HepG2 (cell line): ENCODE data around the gene SEMA4B. TPM values are rescaled to one million over a fixed set of nuclear protein-coding genes. Genes with fewer than 3 reads are reported as not detected.

Experiments
- AHR ChIP-seq: IDR thresholded peaks from 2 replicates; pipeline ENCODE4 v1.6.1; 2018; ENCODE audit warnings: missing genetic modification reagents, missing compliant biosample characterization
- FOXA3 ChIP-seq: IDR thresholded peaks from 2 replicates; pipeline ENCODE4 v1.6.1; 2016; ENCODE audit warnings: missing genetic modification reagents, missing compliant biosample characterization
- HDAC1 ChIP-seq: sonication (generic); formaldehyde crosslinking; IDR thresholded peaks from 2 replicates; pipeline ENCODE4 v1.5.1; 2020; ENCODE audit warnings: mild to moderate bottlenecking, missing genetic modification reagents
- KDM3A ChIP-seq: IDR thresholded peaks from 2 replicates; pipeline ENCODE4 v1.6.1; 2018; ENCODE audit warnings: low read depth, missing compliant biosample characterization
- MAZ ChIP-seq, 2 experiments: sonication (generic) in 1 of 2; formaldehyde crosslinking in 1 of 2; IDR thresholded peaks; 2 replicates each; pipeline versions ENCODE4 v1.5.0 to v1.6.1; 2012 to 2020; ENCODE audit warnings: low read depth in 2 of 2, mild to moderate bottlenecking in 2 of 2, borderline replicate concordance in 1 of 2, improper control_type of control experiment in 1 of 2, low read length in 1 of 2, missing genetic modification reagents in 1 of 2, moderate library complexity in 1 of 2
- MYC ChIP-seq: sonication (generic); formaldehyde crosslinking; IDR thresholded peaks from 2 replicates; pipeline ENCODE4 v1.9.0; 2021; ENCODE audit warnings: missing genetic modification reagents, borderline replicate concordance
- NONO ChIP-seq, 2 experiments: fragments of 450-650 bp in 1 of 2; sonication (generic) in 1 of 2; formaldehyde crosslinking in 1 of 2; IDR thresholded peaks in 1 of 2; conservative IDR thresholded peaks in 1 of 2; 2 replicates each; pipeline versions ENCODE4 v1.6.1 to v1.8.0; 2017 to 2022; ENCODE audit warnings: mild to moderate bottlenecking in 1 of 2, missing genetic modification reagents in 1 of 2, moderate library complexity in 1 of 2
- PHF21A ChIP-seq: sonication (generic); formaldehyde crosslinking; IDR thresholded peaks from 2 replicates; pipeline ENCODE4 v1.5.0; 2020; ENCODE audit warnings: mild to moderate bottlenecking, missing genetic modification reagents
- POLR2A ChIP-seq, 2 experiments: IDR thresholded peaks; 2 replicates each; pipeline ENCODE4 v1.6.1; 2011; ENCODE audit warnings: low read depth in 2 of 2, low read length in 2 of 2, mild to moderate bottlenecking in 1 of 2, moderate library complexity in 1 of 2; ENCODE audit not compliant: insufficient read depth in 1 of 2
- POLR2AphosphoS5 ChIP-seq: IDR thresholded peaks from 2 replicates; pipeline ENCODE4 v1.6.1; 2012; ENCODE audit warnings: low read depth, low read length
- SALL1 ChIP-seq: sonication (generic); formaldehyde crosslinking; IDR thresholded peaks from 2 replicates; pipeline ENCODE4 v1.8.0; 2022; ENCODE audit warnings: mild to moderate bottlenecking, missing genetic modification reagents
- SOX13 ChIP-seq, 3 experiments: fragments of 450-650 bp in 1 of 3; sonication (generic) in 1 of 3; formaldehyde crosslinking in 1 of 3; IDR thresholded peaks in 2 of 3; conservative IDR thresholded peaks in 1 of 3; 2 replicates each; pipeline versions ENCODE4 v1.5.0 to v1.6.1; 2016 to 2020; ENCODE audit warnings: antibody characterized with exemption in 1 of 3, mild to moderate bottlenecking in 1 of 3, missing compliant biosample characterization in 1 of 3, missing genetic modification reagents in 1 of 3, moderate library complexity in 1 of 3
- ZNF292 ChIP-seq: sonication (generic); formaldehyde crosslinking; IDR thresholded peaks from 2 replicates; pipeline ENCODE4 v1.8.1; 2022; ENCODE audit warnings: mild to moderate bottlenecking, low read depth, missing genetic modification reagents, borderline replicate concordance
- ZSCAN9 ChIP-seq: IDR thresholded peaks from 2 replicates; pipeline ENCODE4 v1.6.1; 2016; ENCODE audit warnings: borderline replicate concordance
- polyA plus RNA-seq, 8 experiments: library from polyadenylated mRNA; depleted of rRNA in 3 of 8; stranded (reverse) in 7 of 8; unstranded in 1 of 8; fragments of >200 nt; fragmentation: Illumina TruSeq in 4 of 8; extraction: Trizol in 4 of 8; gene quantifications; 2 replicates each; pipeline versions ENCODE4 v1.2.1 to v1.2.3, GENCODE V29; 2011 to 2016; ENCODE audit warnings: low read depth in 4 of 8, missing spikeins in 1 of 8, mixed read lengths in 1 of 8; ENCODE audit not compliant: insufficient read depth in 1 of 8
- total RNA-seq, 5 experiments: library from RNA; depleted of rRNA; stranded (reverse); fragments of >200 nt; fragmentation: Illumina TruSeq; extraction: Trizol; gene quantifications; 2 replicates each; pipeline ENCODE4 v1.2.3, GENCODE V29; 2016; ENCODE audit warnings: low read depth in 1 of 5
- TF ChIP-seq, protein P1 (sequence below): sonication (generic); formaldehyde crosslinking; IDR thresholded peaks from 2 replicates; pipeline ENCODE4 v1.5.0; 2020; ENCODE audit warnings: missing genetic modification reagents
- TF ChIP-seq, protein P2 (sequence below): sonication (generic); formaldehyde crosslinking; IDR thresholded peaks from 2 replicates; pipeline ENCODE4 v1.9.0; 2022; ENCODE audit warnings: missing genetic modification reagents, mild to moderate bottlenecking, borderline replicate concordance
- TF ChIP-seq, protein P3 (sequence below): sonication (generic); formaldehyde crosslinking; IDR thresholded peaks from 2 replicates; pipeline ENCODE4 v1.9.0; 2021; ENCODE audit warnings: mild to moderate bottlenecking, missing genetic modification reagents

Gene SEMA4B
- total and polyA plus RNA-seq, 2 of the 13 experiments (the other 11 are each of a cell fraction or from before 2014, with no cell fraction given) = 2.1 to 17.0 TPM

DNA sequence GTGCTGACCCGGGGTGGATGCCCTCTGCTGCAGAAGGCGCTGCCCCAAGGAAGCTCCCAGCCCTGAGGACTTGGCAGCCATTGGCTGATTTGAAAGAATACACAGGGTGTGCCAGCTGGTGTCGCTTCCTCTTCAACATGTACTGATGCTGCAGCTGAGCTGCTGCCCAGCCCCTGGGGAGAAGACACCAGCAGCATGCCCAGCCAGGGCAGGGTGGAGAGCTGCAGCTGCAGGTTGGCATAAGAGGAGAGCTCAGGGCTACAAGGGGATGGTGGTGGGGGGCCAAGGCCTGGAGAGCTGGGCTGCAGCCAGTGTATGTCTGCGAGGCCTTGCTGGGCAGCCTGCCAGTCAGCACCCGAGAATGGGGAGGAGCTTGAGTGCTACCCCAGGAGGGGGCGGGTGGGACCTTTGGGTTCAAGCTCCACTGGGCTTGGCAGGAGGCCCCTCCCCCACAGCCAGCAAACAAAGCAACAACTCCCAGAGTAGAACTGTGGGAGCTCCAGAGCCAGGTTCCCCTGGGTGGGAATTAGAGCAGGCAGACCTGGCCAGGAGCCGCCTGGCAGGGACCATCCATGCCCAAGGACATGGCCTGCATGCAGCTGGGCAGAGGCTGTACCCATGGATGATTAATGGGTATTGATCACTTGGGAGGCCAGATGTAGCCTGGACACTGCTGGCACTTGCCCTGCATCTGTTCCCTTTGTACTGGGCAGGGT is 9.2 kb upstream of the SEMA4B start (continued):
- TF ChIP-seq, protein P1, sequence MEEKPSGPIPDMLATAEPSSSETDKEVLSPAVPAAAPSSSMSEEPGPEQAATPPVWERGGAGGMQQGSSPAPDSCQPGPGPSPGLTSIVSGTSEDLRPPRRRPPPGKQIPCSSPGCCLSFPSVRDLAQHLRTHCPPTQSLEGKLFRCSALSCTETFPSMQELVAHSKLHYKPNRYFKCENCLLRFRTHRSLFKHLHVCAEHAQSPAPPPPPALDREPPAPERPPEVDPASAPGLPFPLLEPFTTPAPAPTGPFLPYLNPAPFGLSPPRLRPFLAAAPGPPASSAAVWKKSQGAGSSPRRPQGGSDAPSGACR (CRISPR knock-in tag) = peak; percentile 84; the same call in 1 of the 2 replicates
- peak; percentile 87 for TF ChIP-seq ZNF292 (CRISPR knock-in tag)
- no peak for TF ChIP-seq KDM3A (CRISPR knock-in tag)
- no peak for TF ChIP-seq NONO (IDR thresholded peaks at IDR 0.05)
- TF ChIP-seq NONO (CRISPR knock-in tag; conservative IDR thresholded peaks at IDR 0.05) = peak; percentile 54; the same call in 1 of the 2 replicates
- TF ChIP-seq POLR2AphosphoS5 = peak; percentile 38; the same call in 1 of the 2 replicates
- TF ChIP-seq SOX13 (IDR thresholded peaks at IDR 0.05) = no peak
- TF ChIP-seq SOX13 (CRISPR knock-in tag; conservative IDR thresholded peaks at IDR 0.05 in 1 of 2, IDR thresholded peaks at IDR 0.05 in 1 of 2) = peak in 1 of 2 experiments; percentile 61; a peak in 2 of 4 replicates
- peak; percentile 38; the same call in 1 of the 2 replicates for TF ChIP-seq AHR
- peak; percentile 54; the same call in 1 of the 2 replicates for TF ChIP-seq MYC
- TF ChIP-seq MAZ (IDR thresholded peaks at IDR 0.05; ENCODE audit: borderline replicate concordance, low read depth, low read length) = peak; percentile 52; the same call in 1 of the 2 replicates
- TF ChIP-seq MAZ (CRISPR knock-in tag; IDR thresholded peaks at IDR 0.05; ENCODE audit: low read depth) = 0 out of 2 replicates have a peak, but pooled peaks have one; percentile 27
- peak; percentile 45 for TF ChIP-seq HDAC1 (CRISPR knock-in tag)
- TF ChIP-seq PHF21A (CRISPR knock-in tag) = peak; percentile 65; the same call in 1 of the 2 replicates
- TF ChIP-seq, protein P2, sequence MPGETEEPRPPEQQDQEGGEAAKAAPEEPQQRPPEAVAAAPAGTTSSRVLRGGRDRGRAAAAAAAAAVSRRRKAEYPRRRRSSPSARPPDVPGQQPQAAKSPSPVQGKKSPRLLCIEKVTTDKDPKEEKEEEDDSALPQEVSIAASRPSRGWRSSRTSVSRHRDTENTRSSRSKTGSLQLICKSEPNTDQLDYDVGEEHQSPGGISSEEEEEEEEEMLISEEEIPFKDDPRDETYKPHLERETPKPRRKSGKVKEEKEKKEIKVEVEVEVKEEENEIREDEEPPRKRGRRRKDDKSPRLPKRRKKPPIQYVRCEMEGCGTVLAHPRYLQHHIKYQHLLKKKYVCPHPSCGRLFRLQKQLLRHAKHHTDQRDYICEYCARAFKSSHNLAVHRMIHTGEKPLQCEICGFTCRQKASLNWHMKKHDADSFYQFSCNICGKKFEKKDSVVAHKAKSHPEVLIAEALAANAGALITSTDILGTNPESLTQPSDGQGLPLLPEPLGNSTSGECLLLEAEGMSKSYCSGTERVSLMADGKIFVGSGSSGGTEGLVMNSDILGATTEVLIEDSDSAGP (CRISPR knock-in tag) = peak; percentile 48; the same call in 1 of the 2 replicates
- peak; percentile 34; the same call in 1 of the 2 replicates for TF ChIP-seq FOXA3 (CRISPR knock-in tag)
- TF ChIP-seq ZSCAN9 = no peak
- peak; percentile 76 for TF ChIP-seq SALL1 (CRISPR knock-in tag)
- peak; percentile 21 to 70; a peak in 1 of 4 replicates for TF ChIP-seq POLR2A (IDR thresholded peaks at IDR 0.05; ENCODE audit: insufficient read depth in 1 of 2, low read depth in 2 of 2, low read length in 2 of 2)
- TF ChIP-seq, protein P3, sequence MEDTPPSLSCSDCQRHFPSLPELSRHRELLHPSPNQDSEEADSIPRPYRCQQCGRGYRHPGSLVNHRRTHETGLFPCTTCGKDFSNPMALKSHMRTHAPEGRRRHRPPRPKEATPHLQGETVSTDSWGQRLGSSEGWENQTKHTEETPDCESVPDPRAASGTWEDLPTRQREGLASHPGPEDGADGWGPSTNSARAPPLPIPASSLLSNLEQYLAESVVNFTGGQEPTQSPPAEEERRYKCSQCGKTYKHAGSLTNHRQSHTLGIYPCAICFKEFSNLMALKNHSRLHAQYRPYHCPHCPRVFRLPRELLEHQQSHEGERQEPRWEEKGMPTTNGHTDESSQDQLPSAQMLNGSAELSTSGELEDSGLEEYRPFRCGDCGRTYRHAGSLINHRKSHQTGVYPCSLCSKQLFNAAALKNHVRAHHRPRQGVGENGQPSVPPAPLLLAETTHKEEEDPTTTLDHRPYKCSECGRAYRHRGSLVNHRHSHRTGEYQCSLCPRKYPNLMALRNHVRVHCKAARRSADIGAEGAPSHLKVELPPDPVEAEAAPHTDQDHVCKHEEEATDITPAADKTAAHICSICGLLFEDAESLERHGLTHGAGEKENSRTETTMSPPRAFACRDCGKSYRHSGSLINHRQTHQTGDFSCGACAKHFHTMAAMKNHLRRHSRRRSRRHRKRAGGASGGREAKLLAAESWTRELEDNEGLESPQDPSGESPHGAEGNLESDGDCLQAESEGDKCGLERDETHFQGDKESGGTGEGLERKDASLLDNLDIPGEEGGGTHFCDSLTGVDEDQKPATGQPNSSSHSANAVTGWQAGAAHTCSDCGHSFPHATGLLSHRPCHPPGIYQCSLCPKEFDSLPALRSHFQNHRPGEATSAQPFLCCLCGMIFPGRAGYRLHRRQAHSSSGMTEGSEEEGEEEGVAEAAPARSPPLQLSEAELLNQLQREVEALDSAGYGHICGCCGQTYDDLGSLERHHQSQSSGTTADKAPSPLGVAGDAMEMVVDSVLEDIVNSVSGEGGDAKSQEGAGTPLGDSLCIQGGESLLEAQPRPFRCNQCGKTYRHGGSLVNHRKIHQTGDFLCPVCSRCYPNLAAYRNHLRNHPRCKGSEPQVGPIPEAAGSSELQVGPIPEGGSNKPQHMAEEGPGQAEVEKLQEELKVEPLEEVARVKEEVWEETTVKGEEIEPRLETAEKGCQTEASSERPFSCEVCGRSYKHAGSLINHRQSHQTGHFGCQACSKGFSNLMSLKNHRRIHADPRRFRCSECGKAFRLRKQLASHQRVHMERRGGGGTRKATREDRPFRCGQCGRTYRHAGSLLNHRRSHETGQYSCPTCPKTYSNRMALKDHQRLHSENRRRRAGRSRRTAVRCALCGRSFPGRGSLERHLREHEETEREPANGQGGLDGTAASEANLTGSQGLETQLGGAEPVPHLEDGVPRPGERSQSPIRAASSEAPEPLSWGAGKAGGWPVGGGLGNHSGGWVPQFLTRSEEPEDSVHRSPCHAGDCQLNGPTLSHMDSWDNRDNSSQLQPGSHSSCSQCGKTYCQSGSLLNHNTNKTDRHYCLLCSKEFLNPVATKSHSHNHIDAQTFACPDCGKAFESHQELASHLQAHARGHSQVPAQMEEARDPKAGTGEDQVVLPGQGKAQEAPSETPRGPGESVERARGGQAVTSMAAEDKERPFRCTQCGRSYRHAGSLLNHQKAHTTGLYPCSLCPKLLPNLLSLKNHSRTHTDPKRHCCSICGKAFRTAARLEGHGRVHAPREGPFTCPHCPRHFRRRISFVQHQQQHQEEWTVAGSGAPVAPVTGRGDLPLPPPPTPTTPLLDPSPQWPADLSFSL (CRISPR knock-in tag) = 0 out of 2 replicates have a peak, but pooled peaks have one; percentile 19
